MM.1S (cell line): ENCODE data around the gene NFKBIA.

Experiments used
- DNase-seq: peaks from one replicate; pipeline ENCODE4 v3.0.0-alpha.2; 2015
- H2AFZ ChIP-seq: fragments of 300-600 bp; sonication (generic); 2 replicates; pipeline ENCODE4 v1.6.0; 2016; ENCODE audit warnings: antibody characterized with exemption, low read length
- H3F3A ChIP-seq: fragments of 300-600 bp; sonication (generic); 2 replicates; pipeline ENCODE4 v1.6.1; 2016; ENCODE audit warnings: mild to moderate bottlenecking, antibody characterized with exemption, low read length, moderate library complexity, mixed read lengths; ENCODE audit not compliant: insufficient read depth
- H3K27ac ChIP-seq: fragments of 300-600 bp; sonication (generic); 2 replicates; pipeline ENCODE4 v1.5.1; 2016; ENCODE audit warnings: mild to moderate bottlenecking, low read length
- H3K27me3 ChIP-seq: fragments of 300-600 bp; sonication (generic); replicated peaks from 2 replicates; pipeline ENCODE4 v1.6.0; 2016; ENCODE audit warnings: low read length; ENCODE audit not compliant: insufficient read depth
- H3K36me3 ChIP-seq: fragments of 300-600 bp; sonication (generic); replicated peaks from 2 replicates; pipeline ENCODE4 v1.6.1; 2016; ENCODE audit warnings: mild to moderate bottlenecking, low read length, mixed read lengths; ENCODE audit not compliant: insufficient read depth
- H3K4me1 ChIP-seq: fragments of 300-600 bp; sonication (generic); 2 replicates; pipeline ENCODE4 v1.6.1; 2016; ENCODE audit warnings: low read length, mixed read lengths
- H3K4me2 ChIP-seq: fragments of 300-600 bp; sonication (generic); 2 replicates; pipeline ENCODE4 v1.6.0; 2016; ENCODE audit warnings: low read depth, low read length
- H3K4me3 ChIP-seq: fragments of 300-600 bp; sonication (generic); 2 replicates; pipeline ENCODE4 v1.5.1; 2016; ENCODE audit warnings: low read length, mixed read lengths
- H3K79me2 ChIP-seq: fragments of 300-600 bp; sonication (generic); 2 replicates; pipeline ENCODE4 v1.6.1; 2016; ENCODE audit warnings: mixed run types, low read length, mixed read lengths
- H3K9ac ChIP-seq: fragments of 300-600 bp; sonication (generic); 2 replicates; pipeline ENCODE4 v1.6.1; 2016; ENCODE audit warnings: low read length, mixed read lengths
- H3K9me2 ChIP-seq: fragments of 300-600 bp; sonication (generic); replicated peaks from 2 replicates; pipeline ENCODE4 v1.6.1; 2016; ENCODE audit warnings: mild to moderate bottlenecking, low read length, mixed read lengths; ENCODE audit not compliant: insufficient read depth
- H3K9me3 ChIP-seq: fragments of 300-600 bp; sonication (generic); replicated peaks from 2 replicates; pipeline ENCODE4 v1.6.1; 2016; ENCODE audit warnings: mild to moderate bottlenecking, low read length, mixed read lengths; ENCODE audit not compliant: insufficient read depth
- H4K20me1 ChIP-seq: fragments of 300-600 bp; sonication (generic); 2 replicates; pipeline ENCODE4 v1.6.1; 2016; ENCODE audit warnings: mild to moderate bottlenecking, low read length, moderate library complexity, mixed read lengths; ENCODE audit not compliant: insufficient read depth
- CTCF ChIP-seq: fragments of 300-600 bp; sonication (generic); IDR thresholded peaks from 2 replicates; pipeline ENCODE4 v1.5.1; 2016; ENCODE audit warnings: antibody characterized with exemption, low read length, mixed read lengths
- EZH2 ChIP-seq: fragments of 300-600 bp; sonication (generic); optimal IDR thresholded peaks from 2 replicates; pipeline ENCODE3; 2017; ENCODE audit warnings: low read depth, mild to moderate bottlenecking, antibody characterized with exemption, low read length, mixed read lengths
- EZH2phosphoT487 ChIP-seq: fragments of 300-600 bp; sonication (generic); IDR thresholded peaks from 2 replicates; pipeline ENCODE4 v1.6.1; 2018; ENCODE audit warnings: antibody characterized with exemption, low read length

Gene NFKBIA

DNA sequence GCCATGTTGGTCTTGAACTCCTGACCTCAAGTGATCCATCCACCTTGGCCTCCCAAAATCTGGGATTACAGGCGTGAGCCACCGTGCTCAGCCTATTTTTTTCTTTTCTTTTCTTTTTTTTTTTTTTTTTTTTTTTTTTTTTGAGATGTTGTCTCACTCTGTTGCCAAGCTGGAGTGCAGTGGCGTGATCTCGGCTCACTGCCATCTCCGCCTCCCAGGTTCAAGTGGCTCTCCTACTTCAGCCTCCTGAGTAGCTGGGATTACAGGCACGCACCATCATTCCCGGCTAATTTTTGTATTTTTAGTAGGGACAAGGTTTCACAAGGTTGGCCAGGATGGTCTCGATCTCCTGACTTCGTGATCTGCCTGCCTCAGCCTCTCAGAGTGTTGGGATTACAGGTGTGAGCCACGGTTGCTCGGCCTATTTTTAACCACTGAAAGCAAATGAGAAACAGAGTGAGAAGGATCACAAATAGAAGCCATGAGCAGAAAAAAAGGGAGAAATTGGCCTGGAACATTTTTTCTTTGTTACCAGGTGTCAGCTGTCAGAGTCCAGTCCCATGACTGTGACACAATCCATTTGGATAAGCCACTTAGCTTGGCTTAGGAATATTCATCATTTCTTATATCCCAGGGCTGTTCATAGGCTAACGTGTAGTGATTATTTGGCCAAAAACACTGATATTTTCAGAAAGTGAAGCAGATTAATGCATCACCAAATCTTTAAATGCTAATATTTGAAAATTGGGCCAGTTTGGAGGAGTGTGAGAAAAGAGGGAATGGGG lies 7.9 kb upstream of the NFKBIA start:
- no peaks in the 10 kb centered on the region for H3K79me2 ChIP-seq
- H3F3A ChIP-seq: peaks cover 11% of the 10 kb centered on the region
- no peaks in the 10 kb centered on the region for H3K27me3 ChIP-seq
- no peak overlapping the region for H3K27ac ChIP-seq
- peaks cover 24% of the 10 kb centered on the region for H3K4me1 ChIP-seq
- no peak overlapping the region for H3K4me2 ChIP-seq
- DNase-seq: no peak
- H4K20me1 ChIP-seq: no peaks in the 10 kb centered on the region
- H3K9me3 ChIP-seq: no peaks in the 10 kb centered on the region
- no peak for TF ChIP-seq CTCF
- no peak for TF ChIP-seq EZH2
- no peak for TF ChIP-seq EZH2phosphoT487
- H3K4me3 ChIP-seq: no peak overlapping the region
- no peak overlapping the region for H3K9ac ChIP-seq
- no peaks in the 10 kb centered on the region for H3K36me3 ChIP-seq
- H2AFZ ChIP-seq: no peak overlapping the region
- H3K9me2 ChIP-seq: no peaks in the 10 kb centered on the region

- Histone ChIP-seq H2AFZ (no peak overlapping the region), H3K27me3 (no peaks in the 10 kb centered on the region), H4K20me1 (no peaks in the 10 kb centered on the region), H3K79me2 (no peaks in the 10 kb centered on the region), H3K9me2 (no peaks in the 10 kb centered on the region), H3K9me3 (no peaks in the 10 kb centered on the region), H3K4me3 (no peak overlapping the region), H3K36me3 (no peaks in the 10 kb centered on the region), H3K27ac (no peak overlapping the region), H3F3A (peaks cover under 1% of the 10 kb centered on the region), H3K4me1 (peaks cover 28% of the 10 kb centered on the region), H3K9ac (no peak overlapping the region), H3K4me2 (no peak overlapping the region)
- DNase-seq: no peak
- TF ChIP-seq EZH2phosphoT487: no peak
- no peak for TF ChIP-seq EZH2
- TF ChIP-seq CTCF: no peak
These were observed 6.3 kb upstream of the NFKBIA start for GRCh38 chr14:35410858-35411257.

GRCh38 chr14:35409595-35409994 lies 5.0 kb upstream of the NFKBIA start:
- H3F3A ChIP-seq: no peaks in the 10 kb centered on the region
- DNase-seq: no peak
- no peak overlapping the region for H3K4me3 ChIP-seq
- H3K4me2 ChIP-seq: no peak overlapping the region
- no peaks in the 10 kb centered on the region for H3K9me2 ChIP-seq
- TF ChIP-seq CTCF (no peak), EZH2 (no peak), EZH2phosphoT487 (no peak)
- H3K27ac ChIP-seq: no peak overlapping the region
- no peaks in the 10 kb centered on the region for H3K36me3 ChIP-seq
- H3K27me3 ChIP-seq: no peaks in the 10 kb centered on the region
- no peaks in the 10 kb centered on the region for H4K20me1 ChIP-seq
- H3K79me2 ChIP-seq: no peaks in the 10 kb centered on the region
- no peak overlapping the region for H3K9ac ChIP-seq
- no peaks in the 10 kb centered on the region for H3K9me3 ChIP-seq
- H2AFZ ChIP-seq: no peak overlapping the region
- H3K4me1 ChIP-seq: peaks cover 21% of the 10 kb centered on the region
